ENCODE results near the gene HDAC4. TPM values are rescaled to one million over a fixed set of nuclear protein-coding genes. Genes with fewer than 3 reads are reported as not detected.

HDAC4 gene
- total and polyA plus RNA-seq, 4 donors, result 2.9 to 37.2 (median 4.4) TPM

DNA sequence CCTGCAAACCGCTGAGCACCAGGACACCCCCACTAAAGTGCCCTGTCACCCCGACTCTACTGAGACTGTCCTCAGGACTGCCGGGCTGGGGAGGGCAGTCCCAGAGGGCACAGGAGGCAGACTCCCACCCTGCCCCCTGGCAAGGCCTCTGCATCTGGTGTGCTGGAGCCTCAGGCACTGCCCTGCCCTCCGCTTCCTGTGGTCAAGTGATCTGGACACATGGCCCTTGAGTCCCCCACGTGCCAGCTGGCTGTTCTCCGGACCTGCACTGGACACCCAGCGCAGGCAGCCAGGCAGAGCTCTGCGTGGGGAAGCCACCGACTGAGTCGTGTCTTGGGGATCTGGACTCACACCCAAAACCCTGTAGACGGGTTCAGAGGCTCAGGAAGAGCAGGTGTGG lies 335.3 kb downstream of the HDAC4 start:
- TF ChIP-seq, protein P1, sequence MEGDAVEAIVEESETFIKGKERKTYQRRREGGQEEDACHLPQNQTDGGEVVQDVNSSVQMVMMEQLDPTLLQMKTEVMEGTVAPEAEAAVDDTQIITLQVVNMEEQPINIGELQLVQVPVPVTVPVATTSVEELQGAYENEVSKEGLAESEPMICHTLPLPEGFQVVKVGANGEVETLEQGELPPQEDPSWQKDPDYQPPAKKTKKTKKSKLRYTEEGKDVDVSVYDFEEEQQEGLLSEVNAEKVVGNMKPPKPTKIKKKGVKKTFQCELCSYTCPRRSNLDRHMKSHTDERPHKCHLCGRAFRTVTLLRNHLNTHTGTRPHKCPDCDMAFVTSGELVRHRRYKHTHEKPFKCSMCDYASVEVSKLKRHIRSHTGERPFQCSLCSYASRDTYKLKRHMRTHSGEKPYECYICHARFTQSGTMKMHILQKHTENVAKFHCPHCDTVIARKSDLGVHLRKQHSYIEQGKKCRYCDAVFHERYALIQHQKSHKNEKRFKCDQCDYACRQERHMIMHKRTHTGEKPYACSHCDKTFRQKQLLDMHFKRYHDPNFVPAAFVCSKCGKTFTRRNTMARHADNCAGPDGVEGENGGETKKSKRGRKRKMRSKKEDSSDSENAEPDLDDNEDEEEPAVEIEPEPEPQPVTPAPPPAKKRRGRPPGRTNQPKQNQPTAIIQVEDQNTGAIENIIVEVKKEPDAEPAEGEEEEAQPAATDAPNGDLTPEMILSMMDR (IDR thresholded peaks at IDR 0.05; ENCODE audit: low read depth, low read length, missing input control), result no peak
- TF ChIP-seq JUND (IDR thresholded peaks at IDR 0.05) (no peak), GABPA (IDR thresholded peaks at IDR 0.05 in 1 of 2, conservative IDR thresholded peaks at IDR 0.05 in 1 of 2) (no peak), EGR1 (IDR thresholded peaks at IDR 0.05; ENCODE audit: low read depth in 2 of 2) (no peak)
- Histone ChIP-seq H3K36me3 (ENCODE audit: control insufficient read depth in 4 of 4, insufficient read depth in 3 of 4, low read depth in 1 of 4, low read length in 3 of 4) (peaks cover 2 to 42% (median 19%) of the 10 kb centered on the region in 4 donors), H3K4me3 (ENCODE audit: low read depth in 1 of 3, low read length in 3 of 3) (no peak overlapping the region), H3K9me3 (ENCODE audit: control insufficient read depth in 4 of 4, low read length in 3 of 4) (no peaks in the 10 kb centered on the region), H3K4me1 (ENCODE audit: control insufficient read depth in 4 of 4, insufficient read depth in 4 of 4, low read length in 3 of 4) (no peaks in the 10 kb centered on the region), H3K27ac (ENCODE audit: low read depth in 1 of 2, low read length in 2 of 2) (no peak overlapping the region), H3K9ac (ENCODE audit: low read depth in 1 of 2, low read length in 2 of 2) (no peak overlapping the region), H3K27me3 (ENCODE audit: control insufficient read depth in 4 of 4, insufficient read depth in 4 of 4, low read length in 3 of 4) (no peaks in the 10 kb centered on the region)
- no peak for DNase-seq (ENCODE audit: low spot score)
- WGBS, result 95% methylated on average over 11 of the region's 11 CpGs

DNA sequence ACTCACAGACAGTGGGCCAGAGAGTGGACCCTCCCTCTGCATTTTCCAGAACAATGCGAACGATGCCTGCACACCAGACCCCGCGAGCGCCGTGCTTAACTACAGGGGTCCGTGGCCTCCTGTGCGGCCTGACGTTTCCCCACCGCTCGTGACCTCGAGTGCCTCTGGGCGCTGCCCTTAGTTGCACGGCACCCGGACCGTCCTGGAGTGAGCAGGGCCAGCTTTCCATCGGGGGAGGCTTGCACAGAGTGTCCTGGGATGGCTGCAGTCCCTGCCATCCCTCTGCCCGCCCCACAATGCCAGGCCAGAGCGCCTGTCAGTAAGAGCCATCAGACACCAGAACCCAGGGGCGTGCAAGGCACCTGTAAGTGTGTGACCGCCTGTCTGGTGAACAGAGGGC lies 335.9 kb downstream of the HDAC4 start:
- 95% methylated on average over 21 of the region's 21 CpGs for WGBS
- H3K36me3 ChIP-seq (ENCODE audit: control insufficient read depth in 4 of 4, insufficient read depth in 3 of 4, low read depth in 1 of 4, low read length in 3 of 4), result peaks cover 2 to 43% (median 20%) of the 10 kb centered on the region in 4 donors
- no peak for DNase-seq (ENCODE audit: low spot score)

More for the DNA sequence above, 335.9 kb downstream of the HDAC4 start:
- Histone ChIP-seq H3K4me1 (ENCODE audit: control insufficient read depth in 4 of 4, insufficient read depth in 4 of 4, low read length in 3 of 4) (no peaks in the 10 kb centered on the region), H3K9ac (ENCODE audit: low read depth in 1 of 2, low read length in 2 of 2) (no peak overlapping the region), H3K9me3 (ENCODE audit: control insufficient read depth in 4 of 4, low read length in 3 of 4) (no peaks in the 10 kb centered on the region), H3K27me3 (ENCODE audit: control insufficient read depth in 4 of 4, insufficient read depth in 4 of 4, low read length in 3 of 4) (no peaks in the 10 kb centered on the region), H3K27ac (ENCODE audit: low read depth in 1 of 2, low read length in 2 of 2) (no peak overlapping the region), H3K4me3 (ENCODE audit: low read depth in 1 of 3, low read length in 3 of 3) (no peak overlapping the region)
- TF ChIP-seq, protein P2, sequence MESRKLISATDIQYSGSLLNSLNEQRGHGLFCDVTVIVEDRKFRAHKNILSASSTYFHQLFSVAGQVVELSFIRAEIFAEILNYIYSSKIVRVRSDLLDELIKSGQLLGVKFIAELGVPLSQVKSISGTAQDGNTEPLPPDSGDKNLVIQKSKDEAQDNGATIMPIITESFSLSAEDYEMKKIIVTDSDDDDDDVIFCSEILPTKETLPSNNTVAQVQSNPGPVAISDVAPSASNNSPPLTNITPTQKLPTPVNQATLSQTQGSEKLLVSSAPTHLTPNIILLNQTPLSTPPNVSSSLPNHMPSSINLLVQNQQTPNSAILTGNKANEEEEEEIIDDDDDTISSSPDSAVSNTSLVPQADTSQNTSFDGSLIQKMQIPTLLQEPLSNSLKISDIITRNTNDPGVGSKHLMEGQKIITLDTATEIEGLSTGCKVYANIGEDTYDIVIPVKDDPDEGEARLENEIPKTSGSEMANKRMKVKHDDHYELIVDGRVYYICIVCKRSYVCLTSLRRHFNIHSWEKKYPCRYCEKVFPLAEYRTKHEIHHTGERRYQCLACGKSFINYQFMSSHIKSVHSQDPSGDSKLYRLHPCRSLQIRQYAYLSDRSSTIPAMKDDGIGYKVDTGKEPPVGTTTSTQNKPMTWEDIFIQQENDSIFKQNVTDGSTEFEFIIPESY (IDR thresholded peaks at IDR 0.05), result no peak
- TF ChIP-seq RXRA (IDR thresholded peaks at IDR 0.05) (no peak), EGR1 (IDR thresholded peaks at IDR 0.05; ENCODE audit: low read depth in 2 of 2) (no peak), RAD21 (IDR thresholded peaks at IDR 0.05) (no peak), FOXA2 (IDR thresholded peaks at IDR 0.05) (no peak), SP1 (IDR thresholded peaks at IDR 0.05) (no peak), JUND (IDR thresholded peaks at IDR 0.05) (no peak), HNF4A (conservative IDR thresholded peaks at IDR 0.05) (no peak), FOXA1 (IDR thresholded peaks at IDR 0.05) (no peak), NR2F2 (IDR thresholded peaks at IDR 0.05) (no peak), HNF4G (IDR thresholded peaks at IDR 0.05) (no peak), GABPA (IDR thresholded peaks at IDR 0.05 in 1 of 2, conservative IDR thresholded peaks at IDR 0.05 in 1 of 2) (no peak), YY1 (IDR thresholded peaks at IDR 0.05) (no peak), TAF1 (conservative IDR thresholded peaks at IDR 0.05) (no peak)
- TF ChIP-seq, protein P3, sequence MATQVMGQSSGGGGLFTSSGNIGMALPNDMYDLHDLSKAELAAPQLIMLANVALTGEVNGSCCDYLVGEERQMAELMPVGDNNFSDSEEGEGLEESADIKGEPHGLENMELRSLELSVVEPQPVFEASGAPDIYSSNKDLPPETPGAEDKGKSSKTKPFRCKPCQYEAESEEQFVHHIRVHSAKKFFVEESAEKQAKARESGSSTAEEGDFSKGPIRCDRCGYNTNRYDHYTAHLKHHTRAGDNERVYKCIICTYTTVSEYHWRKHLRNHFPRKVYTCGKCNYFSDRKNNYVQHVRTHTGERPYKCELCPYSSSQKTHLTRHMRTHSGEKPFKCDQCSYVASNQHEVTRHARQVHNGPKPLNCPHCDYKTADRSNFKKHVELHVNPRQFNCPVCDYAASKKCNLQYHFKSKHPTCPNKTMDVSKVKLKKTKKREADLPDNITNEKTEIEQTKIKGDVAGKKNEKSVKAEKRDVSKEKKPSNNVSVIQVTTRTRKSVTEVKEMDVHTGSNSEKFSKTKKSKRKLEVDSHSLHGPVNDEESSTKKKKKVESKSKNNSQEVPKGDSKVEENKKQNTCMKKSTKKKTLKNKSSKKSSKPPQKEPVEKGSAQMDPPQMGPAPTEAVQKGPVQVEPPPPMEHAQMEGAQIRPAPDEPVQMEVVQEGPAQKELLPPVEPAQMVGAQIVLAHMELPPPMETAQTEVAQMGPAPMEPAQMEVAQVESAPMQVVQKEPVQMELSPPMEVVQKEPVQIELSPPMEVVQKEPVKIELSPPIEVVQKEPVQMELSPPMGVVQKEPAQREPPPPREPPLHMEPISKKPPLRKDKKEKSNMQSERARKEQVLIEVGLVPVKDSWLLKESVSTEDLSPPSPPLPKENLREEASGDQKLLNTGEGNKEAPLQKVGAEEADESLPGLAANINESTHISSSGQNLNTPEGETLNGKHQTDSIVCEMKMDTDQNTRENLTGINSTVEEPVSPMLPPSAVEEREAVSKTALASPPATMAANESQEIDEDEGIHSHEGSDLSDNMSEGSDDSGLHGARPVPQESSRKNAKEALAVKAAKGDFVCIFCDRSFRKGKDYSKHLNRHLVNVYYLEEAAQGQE (IDR thresholded peaks at IDR 0.05), result no peak
- TF ChIP-seq, protein P4, sequence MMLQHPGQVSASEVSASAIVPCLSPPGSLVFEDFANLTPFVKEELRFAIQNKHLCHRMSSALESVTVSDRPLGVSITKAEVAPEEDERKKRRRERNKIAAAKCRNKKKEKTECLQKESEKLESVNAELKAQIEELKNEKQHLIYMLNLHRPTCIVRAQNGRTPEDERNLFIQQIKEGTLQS (IDR thresholded peaks at IDR 0.05), result no peak
- TF ChIP-seq, protein P5, sequence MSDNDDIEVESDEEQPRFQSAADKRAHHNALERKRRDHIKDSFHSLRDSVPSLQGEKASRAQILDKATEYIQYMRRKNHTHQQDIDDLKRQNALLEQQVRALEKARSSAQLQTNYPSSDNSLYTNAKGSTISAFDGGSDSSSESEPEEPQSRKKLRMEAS (IDR thresholded peaks at IDR 0.05), result no peak
- TF ChIP-seq, protein P1 (IDR thresholded peaks at IDR 0.05; ENCODE audit: low read depth, low read length, missing input control), result no peak
